RCC 7860 (cell line): ENCODE data around the gene PLCL2.

Experiments used
- DNase-seq: peaks from one replicate; pipeline ENCODE4 v3.0.0-alpha.2; 2015; ENCODE audit warnings: low spot score
- FAIRE-seq: peaks from 2 replicates; lab custom pipeline; 2012; peaks lifted over from hg19 to GRCh38; lab: Jason Lieb, UNC

Gene PLCL2

GRCh38 chr3:16912400-16913263 lies 27.9 kb downstream of the PLCL2 start:
- FAIRE-seq (no peak), DNase-seq (no peak)

GRCh38 chr3:16913264-16913580 lies 28.5 kb downstream of the PLCL2 start:
- DNase-seq (no peak), FAIRE-seq (no peak)

- FAIRE-seq = no peak
- DNase-seq = no peak
Measured at GRCh38 chr3:16916840-16917239, 32.1 kb downstream of the PLCL2 start.

- DNase-seq (no peak), FAIRE-seq (no peak)
Measured at GRCh38 chr3:16917256-16917935, 32.6 kb downstream of the PLCL2 start.

GRCh38 chr3:16917980-16918682 lies 33.4 kb downstream of the PLCL2 start:
- DNase-seq = no peak
- no peak for FAIRE-seq

- no peak for FAIRE-seq
- DNase-seq = no peak
Measured at GRCh38 chr3:16918683-16919025, 33.9 kb downstream of the PLCL2 start.

GRCh38 chr3:16923112-16923511 lies 38.4 kb downstream of the PLCL2 start:
- no peak for DNase-seq
- no peak for FAIRE-seq

GRCh38 chr3:16927485-16927884 lies 42.7 kb downstream of the PLCL2 start:
- FAIRE-seq = no peak

GRCh38 chr3:16928386-16929132 lies 43.8 kb downstream of the PLCL2 start:
- no peak for DNase-seq
- no peak for FAIRE-seq

More at GRCh38 chr3:16927485-16927884, 42.7 kb downstream of the PLCL2 start:
- DNase-seq = no peak

- no peak for FAIRE-seq
- no peak for DNase-seq
Measured at GRCh38 chr3:16929311-16929710, 44.6 kb downstream of the PLCL2 start.

- no peak for DNase-seq
- FAIRE-seq = no peak
Measured at GRCh38 chr3:16932877-16933276, 48.1 kb downstream of the PLCL2 start.

- DNase-seq (no peak), FAIRE-seq (no peak)
Measured at GRCh38 chr3:16935781-16936180, 51.0 kb downstream of the PLCL2 start.

GRCh38 chr3:16936233-16936632 lies 51.5 kb downstream of the PLCL2 start:
- DNase-seq (no peak), FAIRE-seq (no peak)

GRCh38 chr3:16936676-16937230 lies 52.0 kb downstream of the PLCL2 start:
- FAIRE-seq (no peak), DNase-seq (no peak)

- FAIRE-seq = no peak
Measured at GRCh38 chr3:16937326-16937845, 52.6 kb downstream of the PLCL2 start.

GRCh38 chr3:16940769-16941700 lies 56.3 kb downstream of the PLCL2 start:
- FAIRE-seq (no peak), DNase-seq (no peak)

More at GRCh38 chr3:16937326-16937845, 52.6 kb downstream of the PLCL2 start:
- no peak for DNase-seq

GRCh38 chr3:16942955-16943354 lies 58.2 kb downstream of the PLCL2 start:
- DNase-seq (no peak), FAIRE-seq (no peak)

- no peak for FAIRE-seq
- no peak for DNase-seq
Measured at GRCh38 chr3:16943857-16944256, 59.1 kb downstream of the PLCL2 start.

- DNase-seq (no peak), FAIRE-seq (no peak)
Measured at GRCh38 chr3:16944356-16944755, 59.6 kb downstream of the PLCL2 start.
